ENCODE measurements around the gene CCR1. TPM values are rescaled to one million over a fixed set of nuclear protein-coding genes. Genes with fewer than 3 reads are reported as not detected.
A peak's percentile ranks its signal among the peaks of the same experiment; 100 is the strongest.
"Not testable (repeated sequence)": the region's sequence is repeated elsewhere in the genome, so short reads cannot be mapped to it uniquely, and the experiment has no call there.

The CCR1 gene
- total RNA-seq, 2 experiments from 2014 or later: 0.14 TPM; not detected in 1

- no peak overlapping the region for H3K4me3 Mint-ChIP-seq
- H3K27me3 Mint-ChIP-seq: peaks cover 8% of the 10 kb centered on the region
- H3K9me3 Mint-ChIP-seq: peaks cover 7% of the 10 kb centered on the region
- no peaks in the 10 kb centered on the region for H3K36me3 Mint-ChIP-seq
- peaks cover 3% of the 10 kb centered on the region for H3K4me1 Mint-ChIP-seq
- no peak overlapping the region for H3K27ac Mint-ChIP-seq
- no peak for DNase-seq
Observed at GRCh38 chr3:46221938-46222337, 13.8 kb upstream of the CCR1 start.

GRCh38 chr3:46221391-46221790, 13.3 kb upstream of the CCR1 start:
- Mint-ChIP-seq H3K4me1 (peaks cover 5% of the 10 kb centered on the region), H3K4me3 (no peak overlapping the region), H3K27me3 (peaks cover 8% of the 10 kb centered on the region), H3K27ac (no peak overlapping the region), H3K36me3 (no peaks in the 10 kb centered on the region), H3K9me3 (peaks cover 7% of the 10 kb centered on the region)
- DNase-seq: no peak

- H3K4me3 Mint-ChIP-seq: no peak overlapping the region
- H3K27ac Mint-ChIP-seq: no peak overlapping the region
- no peak for DNase-seq
- no peaks in the 10 kb centered on the region for H3K36me3 Mint-ChIP-seq
- peaks cover 3% of the 10 kb centered on the region for H3K27me3 Mint-ChIP-seq
- peaks cover 7% of the 10 kb centered on the region for H3K9me3 Mint-ChIP-seq
- H3K4me1 Mint-ChIP-seq: peaks cover 5% of the 10 kb centered on the region
Observed at GRCh38 chr3:46218196-46218709, 10.1 kb upstream of the CCR1 start.

- H3K9me3 Mint-ChIP-seq: peaks cover 7% of the 10 kb centered on the region
- no peak overlapping the region for H3K4me3 Mint-ChIP-seq
- H3K4me1 Mint-ChIP-seq: peaks cover 5% of the 10 kb centered on the region
- H3K36me3 Mint-ChIP-seq: no peaks in the 10 kb centered on the region
- H3K27ac Mint-ChIP-seq: no peak overlapping the region
- DNase-seq: no peak
- H3K27me3 Mint-ChIP-seq: no peaks in the 10 kb centered on the region
Observed at GRCh38 chr3:46215810-46216414, 7.8 kb upstream of the CCR1 start.

- DNase-seq: peak; percentile 7
- Mint-ChIP-seq H3K27me3 (no peaks in the 10 kb centered on the region), H3K27ac (no peak overlapping the region), H3K4me3 (no peak overlapping the region), H3K4me1 (peaks cover 5% of the 10 kb centered on the region), H3K36me3 (no peaks in the 10 kb centered on the region), H3K9me3 (peaks cover 6% of the 10 kb centered on the region)
Observed at GRCh38 chr3:46214751-46215352, 6.7 kb upstream of the CCR1 start.

GRCh38 chr3:46213201-46213600, 5.1 kb upstream of the CCR1 start:
- Mint-ChIP-seq H3K9me3 (no peaks in the 10 kb centered on the region), H3K27me3 (no peaks in the 10 kb centered on the region), H3K27ac (no peak overlapping the region), H3K36me3 (no peaks in the 10 kb centered on the region), H3K4me1 (peaks cover 16% of the 10 kb centered on the region), H3K4me3 (no peak overlapping the region)
- no peak for DNase-seq

- no peak for DNase-seq
- H3K27ac Mint-ChIP-seq: no peak overlapping the region
- H3K9me3 Mint-ChIP-seq: no peaks in the 10 kb centered on the region
- H3K4me3 Mint-ChIP-seq: no peak overlapping the region
- H3K27me3 Mint-ChIP-seq: no peaks in the 10 kb centered on the region
- H3K36me3 Mint-ChIP-seq: no peaks in the 10 kb centered on the region
- H3K4me1 Mint-ChIP-seq: peaks cover 20% of the 10 kb centered on the region
Observed at GRCh38 chr3:46212101-46212500, 4.0 kb upstream of the CCR1 start.

GRCh38 chr3:46209746-46210470, 1.8 kb upstream of the CCR1 start:
- Mint-ChIP-seq H3K27me3 (no peaks in the 10 kb centered on the region), H3K4me1 (peaks cover 17% of the 10 kb centered on the region), H3K9me3 (no peaks in the 10 kb centered on the region), H3K36me3 (no peaks in the 10 kb centered on the region), H3K4me3 (no peak overlapping the region), H3K27ac (no peak overlapping the region)
- DNase-seq: no peak

- Mint-ChIP-seq H3K9me3 (no peaks in the 10 kb centered on the region), H3K4me3 (no peak overlapping the region), H3K27me3 (no peaks in the 10 kb centered on the region), H3K27ac (peak overlapping the region; percentile 21), H3K4me1 (peaks cover 17% of the 10 kb centered on the region), H3K36me3 (no peaks in the 10 kb centered on the region)
- no peak for DNase-seq
Observed at GRCh38 chr3:46209053-46209452, 940 bp upstream of the CCR1 start.

GRCh38 chr3:46207514-46207913, 599 bp downstream of the CCR1 start:
- not testable (repeated sequence) for H3K27me3 Mint-ChIP-seq, H3K27ac Mint-ChIP-seq, H3K4me3 Mint-ChIP-seq, H3K9me3 Mint-ChIP-seq, DNase-seq, H3K36me3 Mint-ChIP-seq
- H3K4me1 Mint-ChIP-seq: peaks cover 17% of the 10 kb centered on the region

GRCh38 chr3:46206282-46207015, 1.7 kb downstream of the CCR1 start:
- Mint-ChIP-seq H3K4me1 (peaks cover 17% of the 10 kb centered on the region), H3K27me3 (no peaks in the 10 kb centered on the region), H3K36me3 (no peaks in the 10 kb centered on the region), H3K27ac (no peak overlapping the region), H3K9me3 (no peaks in the 10 kb centered on the region), H3K4me3 (no peak overlapping the region)
- DNase-seq: no peak

GRCh38 chr3:46205286-46205960, 2.7 kb downstream of the CCR1 start:
- DNase-seq: no peak
- H3K4me3 Mint-ChIP-seq: no peak overlapping the region
- H3K9me3 Mint-ChIP-seq: no peaks in the 10 kb centered on the region
- peaks cover 17% of the 10 kb centered on the region for H3K4me1 Mint-ChIP-seq
- no peaks in the 10 kb centered on the region for H3K36me3 Mint-ChIP-seq
- no peak overlapping the region for H3K27ac Mint-ChIP-seq
- no peaks in the 10 kb centered on the region for H3K27me3 Mint-ChIP-seq

GRCh38 chr3:46203681-46204080, 4.4 kb downstream of the CCR1 start:
- DNase-seq: no peak
- Mint-ChIP-seq H3K4me3 (no peak overlapping the region), H3K27me3 (no peaks in the 10 kb centered on the region), H3K4me1 (peaks cover 11% of the 10 kb centered on the region), H3K9me3 (no peaks in the 10 kb centered on the region), H3K36me3 (no peaks in the 10 kb centered on the region), H3K27ac (no peak overlapping the region)

- Mint-ChIP-seq H3K36me3 (no peaks in the 10 kb centered on the region), H3K4me1 (no peaks in the 10 kb centered on the region), H3K9me3 (no peaks in the 10 kb centered on the region), H3K27ac (no peak overlapping the region), H3K27me3 (no peaks in the 10 kb centered on the region), H3K4me3 (no peak overlapping the region)
- no peak for DNase-seq
Observed at GRCh38 chr3:46202535-46202934, 5.6 kb downstream of the CCR1 start.

- Mint-ChIP-seq H3K27ac (no peak overlapping the region), H3K4me3 (no peak overlapping the region), H3K9me3 (no peaks in the 10 kb centered on the region), H3K4me1 (no peaks in the 10 kb centered on the region), H3K27me3 (no peaks in the 10 kb centered on the region), H3K36me3 (no peaks in the 10 kb centered on the region)
- DNase-seq: no peak
Observed at GRCh38 chr3:46200790-46201189, 7.3 kb downstream of the CCR1 start.
